Prostate gland (tissue), 2 donors: ENCODE data around the gene GLRX. TPM values are rescaled to one million over a fixed set of nuclear protein-coding genes. Genes with fewer than 3 reads are reported as not detected.
"Not testable (repeated sequence)": the region's sequence is repeated elsewhere in the genome, so short reads cannot be mapped to it uniquely, and the experiment has no call there.

Source experiments
- DNase-seq: peaks from one replicate; pipeline ENCODE4 v3.0.0-alpha.2; 2019; ENCODE audit warnings: low spot score
- H3K27ac ChIP-seq, 2 donors: fragments of 200-600 bp; sonication (generic); 2 replicates each; pipeline ENCODE4 v1.5.1; 2017 to 2019
- H3K27me3 ChIP-seq: fragments of 200-600 bp; sonication (generic); replicated peaks from 2 replicates; pipeline ENCODE4 v1.5.1; 2019; ENCODE audit not compliant: insufficient read depth
- H3K36me3 ChIP-seq, 2 donors: fragments of 200-600 bp; sonication (generic); 1 replicate in 1 of 2; 2 replicates in 1 of 2; pipeline versions ENCODE4 v1.5.1 to v1.8.1; 2017 to 2019
- H3K4me1 ChIP-seq: fragments of 200-600 bp; sonication (generic); replicated peaks from 2 replicates; pipeline ENCODE4 v1.5.1; 2019
- H3K4me3 ChIP-seq, 2 donors: fragments of 200-600 bp; sonication (generic); 2 replicates each; pipeline ENCODE4 v1.5.1; 2017 to 2019
- H3K9me3 ChIP-seq: fragments of 200-600 bp; sonication (generic); 2 replicates; pipeline ENCODE4 v1.5.1; 2017
- CTCF ChIP-seq, 4 experiments: fragments of 200-600 bp in 2 of 4; fragments of 450-650 bp in 2 of 4; sonication (generic) in 2 of 4; IDR thresholded peaks; 1 replicate in 3 of 4; 2 replicates in 1 of 4; pipeline ENCODE4 v1.5.1; 2016 to 2019; ENCODE audit warnings: antibody characterized with exemption in 4 of 4, mild to moderate bottlenecking in 2 of 4, moderate library complexity in 2 of 4
- POLR2A ChIP-seq: fragments of 450-650 bp; IDR thresholded peaks from one replicate; pipeline ENCODE4 v1.6.1; 2016; ENCODE audit warnings: antibody characterized with exemption, mild to moderate bottlenecking
- POLR2AphosphoS5 ChIP-seq: sonication (generic); formaldehyde crosslinking; IDR thresholded peaks from one replicate; pipeline ENCODE4 v1.6.1; 2017; ENCODE audit warnings: antibody characterized with exemption
- WGBS: methylation state at CpG from one replicate; pipeline ENCODE4 v1.1.5; 2018; 5-methylcytosine and 5-hydroxymethylcytosine counted together
- intact Hi-C: fragments of 100-400 bp; cut with DNase I; formaldehyde crosslinking; loops from one replicate; pipeline ENCODE4 v1.14.2; 2022
- total RNA-seq, 2 donors: library from RNA; depleted of rRNA; stranded (reverse); fragments of >200 nt; gene quantifications; one replicate each; pipeline ENCODE4 v1.1.0, GENCODE V29; 2016

Gene GLRX
- total RNA-seq, 2 donors from 2014 or later: 16.6 to 34.8 TPM

GRCh38 chr5:95840956-95841705 is 18.6 kb upstream of the GLRX start:
- intact Hi-C loops: loop anchor here (5.0 to 10.0 kb wide), 2 partner anchors 174 to 286 kb away; partner anchors contain the start of genes ARSK and SKIC3
- Histone ChIP-seq H3K4me1 (peaks cover 5% of the 10 kb centered on the region), H3K27ac (no peak overlapping the region), H3K9me3 (no peaks in the 10 kb centered on the region), H3K4me3 (no peak overlapping the region), H3K36me3 (no peaks in the 10 kb centered on the region), H3K27me3 (no peaks in the 10 kb centered on the region)
- TF ChIP-seq CTCF (IDR thresholded peaks at IDR 0.05) (no peak), POLR2AphosphoS5 (no peak), POLR2A (no peak)
- no peak for DNase-seq
- 80% methylated on average over 1 of the region's 1 CpG for WGBS

GRCh38 chr5:95839658-95840057 is 17.1 kb upstream of the GLRX start:
- H3K36me3 ChIP-seq: no peaks in the 10 kb centered on the region
- intact Hi-C loops: loop anchor here (5.0 to 10.0 kb wide), 2 partner anchors 172 to 285 kb away; partner anchors contain the start of genes ARSK and SKIC3
- peak overlapping the region; percentile 8 to 42 for H3K27ac ChIP-seq
- no peaks in the 10 kb centered on the region for H3K9me3 ChIP-seq
- H3K4me3 ChIP-seq: no peak overlapping the region
- peaks cover 5% of the 10 kb centered on the region for H3K4me1 ChIP-seq
- H3K27me3 ChIP-seq: no peaks in the 10 kb centered on the region
- TF ChIP-seq POLR2AphosphoS5 (no peak), POLR2A (no peak), CTCF (IDR thresholded peaks at IDR 0.05) (no peak)
- 49% methylated on average over 2 of the region's 2 CpGs for WGBS
- no peak for DNase-seq

GRCh38 chr5:95838556-95838955 is 16.0 kb upstream of the GLRX start:
- Histone ChIP-seq H3K4me3 (no peak overlapping the region), H3K27me3 (no peaks in the 10 kb centered on the region), H3K9me3 (no peaks in the 10 kb centered on the region), H3K36me3 (no peaks in the 10 kb centered on the region), H3K27ac (no peak overlapping the region), H3K4me1 (peaks cover 3% of the 10 kb centered on the region)
- 81% methylated on average over 1 of the region's 1 CpG for WGBS
- TF ChIP-seq POLR2AphosphoS5 (no peak), POLR2A (no peak), CTCF (IDR thresholded peaks at IDR 0.05) (no peak)
- no peak for DNase-seq
- intact Hi-C loops: no loop called here

- no peaks in the 10 kb centered on the region for H3K4me1 ChIP-seq
- WGBS: 94% methylated on average over 8 of the region's 8 CpGs
- TF ChIP-seq POLR2AphosphoS5 (no peak), POLR2A (no peak), CTCF (IDR thresholded peaks at IDR 0.05) (no peak)
- intact Hi-C loops: no loop called here
- no peaks in the 10 kb centered on the region for H3K9me3 ChIP-seq
- H3K36me3 ChIP-seq: no peaks in the 10 kb centered on the region
- no peak overlapping the region for H3K27ac ChIP-seq
- no peak overlapping the region for H3K4me3 ChIP-seq
- H3K27me3 ChIP-seq: no peaks in the 10 kb centered on the region
- no peak for DNase-seq
Measured at GRCh38 chr5:95838001-95838520, 15.5 kb upstream of the GLRX start.

GRCh38 chr5:95837492-95837891 is 15.0 kb upstream of the GLRX start:
- no peak for DNase-seq
- Histone ChIP-seq H3K27me3 (no peaks in the 10 kb centered on the region), H3K9me3 (no peaks in the 10 kb centered on the region), H3K4me3 (no peak overlapping the region), H3K27ac (no peak overlapping the region), H3K4me1 (no peaks in the 10 kb centered on the region), H3K36me3 (no peaks in the 10 kb centered on the region)
- WGBS: 97% methylated on average over 5 of the region's 5 CpGs
- TF ChIP-seq POLR2AphosphoS5 (no peak), CTCF (IDR thresholded peaks at IDR 0.05) (no peak), POLR2A (no peak)
- intact Hi-C loops: no loop called here

GRCh38 chr5:95836971-95837370 is 14.4 kb upstream of the GLRX start:
- 93% methylated on average over 4 of the region's 4 CpGs for WGBS
- H3K4me3 ChIP-seq, H3K4me1 ChIP-seq, H3K27ac ChIP-seq, DNase-seq, H3K27me3 ChIP-seq, intact Hi-C loops, H3K36me3 ChIP-seq, H3K9me3 ChIP-seq: not testable (repeated sequence)
